Activated naive CD8-positive, alpha-beta T cell treated with anti-CD3 and anti-CD28 coated beads for 36 hours (primary cell): ENCODE data around the gene CAB39. TPM values are rescaled to one million over a fixed set of nuclear protein-coding genes. Genes with fewer than 3 reads are reported as not detected.

Experiments
- DNase-seq: peaks from one replicate; pipeline ENCODE4 v3.0.0; 2021
- H3K27ac Mint-ChIP-seq: one replicate; pipeline ENCODE4 v1.8.0; 2022; ENCODE audit warnings: mild to moderate bottlenecking, moderate library complexity, mixed read lengths
- H3K27me3 Mint-ChIP-seq: one replicate; pipeline ENCODE4 v1.8.0; 2022; ENCODE audit warnings: mild to moderate bottlenecking, mixed read lengths
- H3K36me3 Mint-ChIP-seq: one replicate; pipeline ENCODE4 v1.8.0; 2021; ENCODE audit warnings: mild to moderate bottlenecking, mixed read lengths
- H3K4me1 Mint-ChIP-seq: one replicate; pipeline ENCODE4 v1.8.0; 2021; ENCODE audit warnings: mixed read lengths
- H3K4me3 Mint-ChIP-seq: one replicate; pipeline ENCODE4 v1.8.0; 2022; ENCODE audit warnings: mild to moderate bottlenecking, moderate library complexity, mixed read lengths
- H3K9me3 Mint-ChIP-seq: one replicate; pipeline ENCODE4 v1.8.0; 2022; ENCODE audit warnings: mixed read lengths
- total RNA-seq, 2 experiments: library from RNA; stranded (reverse); gene quantifications; one replicate each; pipeline ENCODE4 v1.2.3, GENCODE V29; 2021

The CAB39 gene
- total RNA-seq, 2 experiments from 2014 or later = 119 to 122 TPM

GRCh38 chr2:230788554-230789175, 76.0 kb downstream of the CAB39 start:
- Mint-ChIP-seq H3K9me3 (peaks cover 41% of the 10 kb centered on the region), H3K4me3 (no peak overlapping the region), H3K27ac (no peak overlapping the region), H3K4me1 (peaks cover 48% of the 10 kb centered on the region), H3K36me3 (peaks cover 95% of the 10 kb centered on the region), H3K27me3 (no peaks in the 10 kb centered on the region)
- no peak for DNase-seq

GRCh38 chr2:230790981-230791380, 78.3 kb downstream of the CAB39 start:
- no peak overlapping the region for H3K4me3 Mint-ChIP-seq
- H3K27ac Mint-ChIP-seq = peak overlapping the region; percentile 52
- peaks cover 34% of the 10 kb centered on the region for H3K9me3 Mint-ChIP-seq
- H3K4me1 Mint-ChIP-seq = peaks cover 49% of the 10 kb centered on the region
- no peak for DNase-seq
- peaks cover 87% of the 10 kb centered on the region for H3K36me3 Mint-ChIP-seq
- no peaks in the 10 kb centered on the region for H3K27me3 Mint-ChIP-seq

- peaks cover 43% of the 10 kb centered on the region for H3K4me1 Mint-ChIP-seq
- H3K27me3 Mint-ChIP-seq = no peaks in the 10 kb centered on the region
- peak; percentile 72 for DNase-seq
- peaks cover 13% of the 10 kb centered on the region for H3K9me3 Mint-ChIP-seq
- H3K36me3 Mint-ChIP-seq = peaks cover 65% of the 10 kb centered on the region
- no peak overlapping the region for H3K27ac Mint-ChIP-seq
- peak overlapping the region; percentile 63 for H3K4me3 Mint-ChIP-seq
These were observed 81.1 kb downstream of the CAB39 start for GRCh38 chr2:230793572-230794359.

GRCh38 chr2:230794497-230794896, 81.9 kb downstream of the CAB39 start:
- Mint-ChIP-seq H3K4me1 (peaks cover 40% of the 10 kb centered on the region), H3K27ac (no peak overlapping the region), H3K4me3 (peak overlapping the region; percentile 63)

GRCh38 chr2:230795856-230796255, 83.2 kb downstream of the CAB39 start:
- Mint-ChIP-seq H3K4me3 (no peak overlapping the region), H3K36me3 (peaks cover 58% of the 10 kb centered on the region), H3K27ac (no peak overlapping the region), H3K9me3 (peaks cover 5% of the 10 kb centered on the region), H3K4me1 (peaks cover 38% of the 10 kb centered on the region), H3K27me3 (no peaks in the 10 kb centered on the region)
- no peak for DNase-seq

More at GRCh38 chr2:230794497-230794896, 81.9 kb downstream of the CAB39 start:
- H3K27me3 Mint-ChIP-seq = no peaks in the 10 kb centered on the region
- DNase-seq = peak; percentile 42
- H3K36me3 Mint-ChIP-seq = peaks cover 61% of the 10 kb centered on the region
- peaks cover 8% of the 10 kb centered on the region for H3K9me3 Mint-ChIP-seq

- H3K9me3 Mint-ChIP-seq = peaks cover 5% of the 10 kb centered on the region
- H3K27ac Mint-ChIP-seq = no peak overlapping the region
- peaks cover 55% of the 10 kb centered on the region for H3K36me3 Mint-ChIP-seq
- no peak overlapping the region for H3K4me3 Mint-ChIP-seq
- no peaks in the 10 kb centered on the region for H3K27me3 Mint-ChIP-seq
- peaks cover 35% of the 10 kb centered on the region for H3K4me1 Mint-ChIP-seq
- DNase-seq = no peak
These were observed 83.7 kb downstream of the CAB39 start for GRCh38 chr2:230796280-230796862.

GRCh38 chr2:230797515-230798495, 85.2 kb downstream of the CAB39 start:
- peaks cover 27% of the 10 kb centered on the region for H3K4me1 Mint-ChIP-seq
- peak overlapping the region; percentile 69 for H3K27ac Mint-ChIP-seq
- peak; percentile 37 for DNase-seq
- H3K27me3 Mint-ChIP-seq = no peaks in the 10 kb centered on the region
- no peak overlapping the region for H3K4me3 Mint-ChIP-seq
- peaks cover 51% of the 10 kb centered on the region for H3K36me3 Mint-ChIP-seq
- H3K9me3 Mint-ChIP-seq = peaks cover 4% of the 10 kb centered on the region

- H3K4me3 Mint-ChIP-seq = no peak overlapping the region
- H3K36me3 Mint-ChIP-seq = peaks cover 52% of the 10 kb centered on the region
- peaks cover 19% of the 10 kb centered on the region for H3K4me1 Mint-ChIP-seq
- peaks cover 2% of the 10 kb centered on the region for H3K9me3 Mint-ChIP-seq
- H3K27ac Mint-ChIP-seq = peak overlapping the region; percentile 69
- H3K27me3 Mint-ChIP-seq = no peaks in the 10 kb centered on the region
- DNase-seq = peak; percentile 18
These were observed 86.2 kb downstream of the CAB39 start for GRCh38 chr2:230798769-230799399.

- H3K4me1 Mint-ChIP-seq = peaks cover 32% of the 10 kb centered on the region
- peaks cover 50% of the 10 kb centered on the region for H3K36me3 Mint-ChIP-seq
- no peak for DNase-seq
- no peak overlapping the region for H3K27ac Mint-ChIP-seq
- H3K27me3 Mint-ChIP-seq = no peaks in the 10 kb centered on the region
- no peak overlapping the region for H3K4me3 Mint-ChIP-seq
- peaks cover 5% of the 10 kb centered on the region for H3K9me3 Mint-ChIP-seq
These were observed 92.8 kb downstream of the CAB39 start for GRCh38 chr2:230805353-230806017.

GRCh38 chr2:230807729-230808128, 95.1 kb downstream of the CAB39 start:
- Mint-ChIP-seq H3K4me3 (no peak overlapping the region), H3K36me3 (peaks cover 53% of the 10 kb centered on the region), H3K27ac (no peak overlapping the region)

GRCh38 chr2:230809015-230809414, 96.4 kb downstream of the CAB39 start:
- Mint-ChIP-seq H3K4me1 (peaks cover 30% of the 10 kb centered on the region), H3K27me3 (no peaks in the 10 kb centered on the region), H3K4me3 (no peak overlapping the region), H3K9me3 (peaks cover 3% of the 10 kb centered on the region), H3K27ac (peak overlapping the region; percentile 1), H3K36me3 (peaks cover 41% of the 10 kb centered on the region)
- no peak for DNase-seq

More at GRCh38 chr2:230807729-230808128, 95.1 kb downstream of the CAB39 start:
- Mint-ChIP-seq H3K9me3 (peaks cover 5% of the 10 kb centered on the region), H3K4me1 (peaks cover 28% of the 10 kb centered on the region), H3K27me3 (no peaks in the 10 kb centered on the region)
- no peak for DNase-seq

- H3K36me3 Mint-ChIP-seq = peaks cover 35% of the 10 kb centered on the region
- H3K27ac Mint-ChIP-seq = no peak overlapping the region
- DNase-seq = no peak
- H3K4me1 Mint-ChIP-seq = peaks cover 26% of the 10 kb centered on the region
- no peaks in the 10 kb centered on the region for H3K9me3 Mint-ChIP-seq
- no peaks in the 10 kb centered on the region for H3K27me3 Mint-ChIP-seq
- no peak overlapping the region for H3K4me3 Mint-ChIP-seq
These were observed 97.1 kb downstream of the CAB39 start for GRCh38 chr2:230809677-230810251.

- Mint-ChIP-seq H3K27me3 (no peaks in the 10 kb centered on the region), H3K4me1 (peaks cover 14% of the 10 kb centered on the region), H3K4me3 (no peak overlapping the region), H3K27ac (peak overlapping the region; percentile 26), H3K36me3 (peaks cover 26% of the 10 kb centered on the region), H3K9me3 (no peaks in the 10 kb centered on the region)
- no peak for DNase-seq
These were observed 98.9 kb downstream of the CAB39 start for GRCh38 chr2:230811508-230811907.
